Activated CD4-positive, alpha-beta memory T cell treated with anti-CD3 and anti-CD28 coated beads for 36 hours (primary cell): ENCODE results near the gene NEURL3. TPM values are rescaled to one million over a fixed set of nuclear protein-coding genes. Genes with fewer than 3 reads are reported as not detected.

Experiments used
- CTCF ChIA-PET: fragments of 350-600 bp; sonication (Branson Sonifier 250); formaldehyde crosslinking; loops from one replicate; lab custom pipeline; 2021; ENCODE audit warnings: antibody characterized with exemption, inconsistent platforms; lab: Charles Lee
- POLR2A ChIA-PET: fragments of 350-600 bp; sonication (Branson Sonifier 250); formaldehyde crosslinking; loops from one replicate; lab custom pipeline; 2021; ENCODE audit warnings: antibody characterized with exemption; lab: Charles Lee
- DNase-seq: peaks from one replicate; pipeline ENCODE4 v3.0.0-alpha.2; 2020
- H3K27ac Mint-ChIP-seq: one replicate; pipeline ENCODE4 v1.8.0; 2021; ENCODE audit warnings: mixed read lengths
- H3K27me3 Mint-ChIP-seq: one replicate; pipeline ENCODE4 v1.8.0; 2021; ENCODE audit warnings: mixed read lengths
- H3K36me3 Mint-ChIP-seq: one replicate; pipeline ENCODE4 v1.8.0; 2021; ENCODE audit warnings: mixed read lengths
- H3K4me1 Mint-ChIP-seq: one replicate; pipeline ENCODE4 v1.8.0; 2021; ENCODE audit warnings: low read depth, mixed read lengths
- H3K4me3 Mint-ChIP-seq: one replicate; pipeline ENCODE4 v1.8.0; 2021; ENCODE audit warnings: mild to moderate bottlenecking, mixed read lengths
- H3K9me3 Mint-ChIP-seq: one replicate; pipeline ENCODE4 v1.8.0; 2021; ENCODE audit warnings: mixed read lengths
- intact Hi-C: fragments of 100-400 bp; cut with micrococcal nuclease; formaldehyde crosslinking; loops from one replicate; pipeline ENCODE4 v1.15.1; 2023
- total RNA-seq, 2 experiments: library from RNA; stranded (reverse); gene quantifications; one replicate each; pipeline ENCODE4 v1.2.3, GENCODE V29; 2021

The NEURL3 gene
- total RNA-seq, 2 experiments from 2014 or later = 0.87 to 1.1 TPM

DNA sequence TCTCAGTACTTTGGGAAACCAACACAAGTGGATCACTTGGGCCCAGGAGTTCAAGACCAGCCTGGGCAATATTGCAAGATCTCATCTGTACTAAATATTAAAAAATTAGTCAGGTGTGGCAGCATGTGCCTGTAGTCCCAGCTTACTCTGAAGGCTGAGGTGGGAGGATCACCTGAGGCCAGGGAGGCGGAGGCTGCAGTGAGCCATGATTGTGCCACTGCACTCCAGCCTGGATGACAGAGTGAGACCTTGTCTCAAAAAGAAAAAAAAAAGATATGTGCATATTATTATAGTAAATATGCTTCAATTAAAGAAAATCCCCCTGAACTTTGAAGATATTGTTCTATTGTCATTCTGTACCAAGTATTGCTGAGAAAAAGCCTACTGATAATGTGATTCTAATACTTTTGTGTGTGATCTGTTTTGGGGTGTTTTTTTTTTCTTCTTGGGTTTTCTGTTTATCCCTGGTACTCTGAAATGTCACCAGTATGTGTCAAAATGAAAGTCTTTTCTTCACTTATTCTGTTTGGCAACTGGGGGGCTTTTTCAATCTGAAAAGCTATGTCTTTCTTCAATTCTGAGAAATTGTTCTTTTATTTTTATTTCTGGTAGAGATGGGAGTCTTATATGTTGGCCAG lies 13.2 kb downstream of the NEURL3 start:
- Mint-ChIP-seq H3K4me3 (no peak overlapping the region), H3K36me3 (peaks cover 8% of the 10 kb centered on the region), H3K9me3 (peaks cover 14% of the 10 kb centered on the region), H3K4me1 (peaks cover 40% of the 10 kb centered on the region), H3K27me3 (no peaks in the 10 kb centered on the region), H3K27ac (peak overlapping the region; percentile 50)
- intact Hi-C loops = no loop called here
- ChIA-PET POLR2A (no interaction called here), CTCF (interaction anchor here (1.3 to 2.8 kb wide), 3 partner anchors 12 to 85 kb away, joined by 4 to 20 read pairs (median 5); no protein-coding TSS in a partner anchor)
- DNase-seq = no peak

GRCh38 chr2:96489663-96490062 lies 15.5 kb downstream of the NEURL3 start:
- H3K4me3 Mint-ChIP-seq = no peak overlapping the region

DNA sequence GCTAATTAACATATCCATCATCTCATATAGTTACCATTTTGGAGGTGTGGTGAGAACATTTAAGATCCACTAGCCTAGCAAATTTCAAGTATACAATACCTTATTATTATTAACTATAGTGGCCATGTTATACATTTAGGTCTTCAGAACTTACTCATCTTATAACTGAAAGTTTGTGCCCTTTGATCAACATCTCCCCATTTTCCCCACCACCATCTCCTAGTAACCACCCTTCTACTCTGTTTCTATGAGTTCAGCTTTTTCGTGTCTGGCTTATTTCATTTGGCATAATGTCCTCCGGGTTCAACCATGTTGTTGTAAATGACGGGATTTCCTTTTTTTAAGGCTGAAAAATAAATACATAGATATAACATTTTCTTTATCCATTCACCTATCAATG lies 15.9 kb downstream of the NEURL3 start:
- Mint-ChIP-seq H3K27ac (no peak overlapping the region), H3K4me1 (peaks cover 54% of the 10 kb centered on the region), H3K36me3 (peaks cover 9% of the 10 kb centered on the region), H3K27me3 (no peaks in the 10 kb centered on the region), H3K9me3 (peaks cover 8% of the 10 kb centered on the region), H3K4me3 (no peak overlapping the region)
- ChIA-PET POLR2A (no interaction called here), CTCF (interaction anchor here (1.5 kb wide), 1 partner anchor 65 kb away, joined by 5 read pairs; no protein-coding TSS in a partner anchor)
- intact Hi-C loops = loop anchor here (5.0 kb wide), 2 partner anchors 82 to 147 kb away; no protein-coding TSS in a partner anchor
- DNase-seq = no peak

More at GRCh38 chr2:96489663-96490062, 15.5 kb downstream of the NEURL3 start:
- POLR2A ChIA-PET = no interaction called here
- Mint-ChIP-seq H3K27me3 (no peaks in the 10 kb centered on the region), H3K27ac (no peak overlapping the region), H3K36me3 (peaks cover 11% of the 10 kb centered on the region), H3K4me1 (peaks cover 52% of the 10 kb centered on the region), H3K9me3 (peaks cover 10% of the 10 kb centered on the region)
- DNase-seq = no peak
- intact Hi-C loops = loop anchor here (5.0 kb wide), 2 partner anchors 82 to 147 kb away; no protein-coding TSS in a partner anchor
- CTCF ChIA-PET = interaction anchor here (0.9 to 1.6 kb wide), 2 partner anchors 18 to 64 kb away, joined by 4 read pairs; no protein-coding TSS in a partner anchor

- DNase-seq = no peak
- ChIA-PET POLR2A (interaction anchor here (0.6 to 1.9 kb wide), 5 partner anchors 8 to 52 kb away, joined by 3 to 7 read pairs (median 4); no protein-coding TSS in a partner anchor), CTCF (no interaction called here)
- peaks cover 9% of the 10 kb centered on the region for H3K36me3 Mint-ChIP-seq
- intact Hi-C loops = loop anchor here (1.0 to 5.0 kb wide), 8 partner anchors 14 to 220 kb away; partner anchors contain the start of genes ARID5A and CIAO1
- no peaks in the 10 kb centered on the region for H3K27me3 Mint-ChIP-seq
- peak overlapping the region; percentile 95 for H3K4me3 Mint-ChIP-seq
- H3K9me3 Mint-ChIP-seq = peaks cover 4% of the 10 kb centered on the region
- H3K27ac Mint-ChIP-seq = peak overlapping the region; percentile 99
- H3K4me1 Mint-ChIP-seq = peaks cover 47% of the 10 kb centered on the region
These were observed 18.5 kb downstream of the NEURL3 start for GRCh38 chr2:96486696-96487095.

GRCh38 chr2:96485751-96486651 lies 19.2 kb downstream of the NEURL3 start:
- Mint-ChIP-seq H3K27me3 (no peaks in the 10 kb centered on the region), H3K4me1 (peaks cover 47% of the 10 kb centered on the region), H3K4me3 (peak overlapping the region; percentile 95), H3K27ac (peak overlapping the region; percentile 99), H3K36me3 (peaks cover 9% of the 10 kb centered on the region), H3K9me3 (peaks cover 4% of the 10 kb centered on the region)
- intact Hi-C loops = loop anchor here (1.0 to 5.0 kb wide), 8 partner anchors 15 to 219 kb away; partner anchors contain the start of genes ARID5A and CIAO1
- ChIA-PET CTCF (interaction anchor here (1.1 kb wide), 1 partner anchor 26 kb away, joined by 3 read pairs; no protein-coding TSS in a partner anchor), POLR2A (interaction anchor here (0.6 to 1.9 kb wide), 5 partner anchors 9 to 52 kb away, joined by 3 to 7 read pairs (median 4); no protein-coding TSS in a partner anchor)
- peak; percentile 93 for DNase-seq

GRCh38 chr2:96485350-96485749 lies 19.8 kb downstream of the NEURL3 start:
- ChIA-PET CTCF (interaction anchor here (1.1 kb wide), 1 partner anchor 27 kb away, joined by 3 read pairs; no protein-coding TSS in a partner anchor), POLR2A (interaction anchor here (1.9 kb wide), 1 partner anchor 53 kb away, joined by 7 read pairs; no protein-coding TSS in a partner anchor)
- Mint-ChIP-seq H3K9me3 (peaks cover 3% of the 10 kb centered on the region), H3K4me3 (peak overlapping the region; percentile 95), H3K27me3 (no peaks in the 10 kb centered on the region), H3K36me3 (peaks cover 9% of the 10 kb centered on the region), H3K4me1 (peaks cover 46% of the 10 kb centered on the region), H3K27ac (peak overlapping the region; percentile 99)
- DNase-seq = no peak
- intact Hi-C loops = loop anchor here (5.0 kb wide), 2 partner anchors 78 to 143 kb away; no protein-coding TSS in a partner anchor

GRCh38 chr2:96484091-96484490 lies 21.1 kb downstream of the NEURL3 start:
- intact Hi-C loops = no loop called here
- H3K4me3 Mint-ChIP-seq = no peak overlapping the region
- POLR2A ChIA-PET = interaction anchor here (1.1 kb wide), 1 partner anchor 16 kb away, joined by 4 read pairs; no protein-coding TSS in a partner anchor

DNA sequence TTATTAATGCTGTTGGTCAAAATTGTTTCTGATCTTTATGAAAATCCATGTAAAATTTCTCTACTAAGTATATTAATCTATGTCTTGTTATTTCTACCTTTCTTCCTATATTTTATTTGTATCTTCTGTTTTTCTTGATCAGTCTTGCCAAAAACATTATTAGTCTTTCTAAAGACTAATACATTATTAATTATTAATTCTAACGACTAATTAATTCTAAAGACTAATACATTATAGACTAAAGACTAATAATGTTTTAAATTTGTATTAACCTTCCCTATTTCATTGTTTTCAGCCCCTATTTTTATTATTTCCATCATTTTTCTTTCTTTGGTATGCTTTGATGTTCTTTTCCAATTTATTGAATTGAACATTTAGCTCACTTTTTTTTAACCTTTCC lies 27.7 kb downstream of the NEURL3 start:
- H3K27me3 Mint-ChIP-seq = peaks cover 6% of the 10 kb centered on the region
- H3K36me3 Mint-ChIP-seq = no peaks in the 10 kb centered on the region
- H3K4me3 Mint-ChIP-seq = no peak overlapping the region
- ChIA-PET CTCF (no interaction called here), POLR2A (no interaction called here)
- intact Hi-C loops = no loop called here
- no peaks in the 10 kb centered on the region for H3K4me1 Mint-ChIP-seq
- no peaks in the 10 kb centered on the region for H3K9me3 Mint-ChIP-seq
- H3K27ac Mint-ChIP-seq = no peak overlapping the region
- no peak for DNase-seq

More at GRCh38 chr2:96484091-96484490, 21.1 kb downstream of the NEURL3 start:
- H3K9me3 Mint-ChIP-seq = peaks cover 2% of the 10 kb centered on the region
- CTCF ChIA-PET = interaction anchor here (1.0 kb wide), 1 partner anchor 77 kb away, joined by 4 read pairs; no protein-coding TSS in a partner anchor
- H3K4me1 Mint-ChIP-seq = peaks cover 34% of the 10 kb centered on the region
- H3K27ac Mint-ChIP-seq = peak overlapping the region; percentile 99
- peaks cover 9% of the 10 kb centered on the region for H3K36me3 Mint-ChIP-seq
- peaks cover 3% of the 10 kb centered on the region for H3K27me3 Mint-ChIP-seq
- no peak for DNase-seq

DNA sequence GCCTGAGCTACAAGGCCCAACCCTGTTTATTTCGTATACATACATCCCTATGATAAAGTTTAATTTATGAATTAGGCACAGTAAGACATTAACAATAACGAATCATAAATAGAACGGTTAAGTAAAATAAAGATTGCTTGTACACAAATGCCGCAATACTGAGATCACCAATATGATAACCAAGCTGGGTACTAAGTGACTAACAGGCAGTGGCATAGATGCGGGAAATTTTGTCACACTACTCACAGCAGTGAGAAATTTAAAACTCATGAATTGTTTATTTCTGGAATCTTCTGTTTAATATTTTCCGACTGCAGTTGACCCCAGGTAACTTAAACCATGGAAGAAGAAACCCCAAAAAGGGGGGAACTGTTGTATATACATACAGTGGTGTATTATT lies 33.4 kb downstream of the NEURL3 start:
- no peak for DNase-seq
- POLR2A ChIA-PET = no interaction called here
- peaks cover 4% of the 10 kb centered on the region for H3K27me3 Mint-ChIP-seq
- no peak overlapping the region for H3K27ac Mint-ChIP-seq
- H3K9me3 Mint-ChIP-seq = no peaks in the 10 kb centered on the region
- peaks cover 7% of the 10 kb centered on the region for H3K4me1 Mint-ChIP-seq
- no peaks in the 10 kb centered on the region for H3K36me3 Mint-ChIP-seq
- no peak overlapping the region for H3K4me3 Mint-ChIP-seq
- intact Hi-C loops = no loop called here
- CTCF ChIA-PET = interaction anchor here (0.6 to 3.6 kb wide), 5 partner anchors 18 to 95 kb away, joined by 3 to 13 read pairs (median 4); no protein-coding TSS in a partner anchor

DNA sequence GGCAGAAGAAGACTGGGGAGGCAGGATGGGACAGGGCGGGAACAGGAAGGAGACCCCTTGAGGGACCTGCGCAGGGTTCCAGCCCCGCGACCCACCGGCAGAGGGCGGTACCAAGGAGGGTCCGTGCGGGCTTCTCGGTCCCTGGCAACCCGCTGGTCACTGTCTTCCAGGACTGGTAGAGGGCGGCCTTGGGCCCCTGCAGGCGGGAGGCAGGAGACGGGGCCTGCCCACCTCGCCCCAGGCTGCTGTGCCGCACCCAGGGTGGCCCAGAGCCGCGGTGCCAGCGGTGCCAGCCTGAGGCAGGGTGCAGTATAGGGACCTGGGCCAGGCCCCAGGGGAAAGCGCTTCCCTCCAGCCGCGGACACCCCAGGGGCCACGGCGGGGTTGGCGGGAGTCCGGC lies 34.5 kb downstream of the NEURL3 start:
- H3K4me1 Mint-ChIP-seq = peaks cover 7% of the 10 kb centered on the region
- intact Hi-C loops = loop anchor here (1.0 kb wide), 1 partner anchor 39 kb away; no protein-coding TSS in a partner anchor
- ChIA-PET CTCF (interaction anchor here (1.2 to 1.7 kb wide), 3 partner anchors 38 to 63 kb away, joined by 6 read pairs; no protein-coding TSS in a partner anchor), POLR2A (no interaction called here)
- H3K27me3 Mint-ChIP-seq = peaks cover 4% of the 10 kb centered on the region
- H3K27ac Mint-ChIP-seq = no peak overlapping the region
- H3K36me3 Mint-ChIP-seq = no peaks in the 10 kb centered on the region
- no peaks in the 10 kb centered on the region for H3K9me3 Mint-ChIP-seq
- DNase-seq = peak; percentile 70
- H3K4me3 Mint-ChIP-seq = no peak overlapping the region

- ChIA-PET POLR2A (no interaction called here), CTCF (interaction anchor here (0.7 to 1.7 kb wide), 5 partner anchors 39 to 110 kb away, joined by 3 to 6 read pairs (median 6); no protein-coding TSS in a partner anchor)
- H3K9me3 Mint-ChIP-seq = no peaks in the 10 kb centered on the region
- intact Hi-C loops = loop anchor here (1.0 kb wide), 1 partner anchor 39 kb away; no protein-coding TSS in a partner anchor
- DNase-seq = no peak
- H3K4me1 Mint-ChIP-seq = peaks cover 7% of the 10 kb centered on the region
- H3K4me3 Mint-ChIP-seq = no peak overlapping the region
- H3K27ac Mint-ChIP-seq = no peak overlapping the region
- peaks cover 4% of the 10 kb centered on the region for H3K27me3 Mint-ChIP-seq
- no peaks in the 10 kb centered on the region for H3K36me3 Mint-ChIP-seq
These were observed 35.0 kb downstream of the NEURL3 start for GRCh38 chr2:96470109-96470508.
